Measurements from ENCODE around the gene CD79A.

- no peak for TF ChIP-seq CTCF (conservative IDR thresholded peaks at IDR 0.05 in 1 of 2, IDR thresholded peaks at IDR 0.05 in 1 of 2; ENCODE audit: extremely low read depth in 1 of 2, insufficient read depth in 1 of 2, low read depth in 1 of 2, low read length in 2 of 2)
- no peak for TF ChIP-seq EZH2 (IDR thresholded peaks at IDR 0.05; ENCODE audit: borderline replicate concordance, low read length)
These were observed 10.0 kb downstream of the CD79A start for GRCh38 chr19:41886761-41887710.
